ENCODE measurements around the gene MICALL2. TPM values are rescaled to one million over a fixed set of nuclear protein-coding genes. Genes with fewer than 3 reads are reported as not detected.
"Not testable (repeated sequence)": the region's sequence is repeated elsewhere in the genome, so short reads cannot be mapped to it uniquely, and the experiment has no call there.

The MICALL2 gene
- total RNA-seq, 1 donor from 2014 or later, result 8.1 TPM

GRCh38 chr7:1444214-1444924 lies 14.9 kb downstream of the MICALL2 start:
- H3K4me3 ChIP-seq (ENCODE audit: low read depth, low read length), result no peak overlapping the region
- TF ChIP-seq CTCF (conservative IDR thresholded peaks at IDR 0.05; ENCODE audit: low read depth, low read length), result no peak
- no peak for DNase-seq (ENCODE audit: low read depth)

- DNase-seq (ENCODE audit: low read depth); H3K4me3 ChIP-seq (ENCODE audit: low read depth, low read length): not testable (repeated sequence)
Observed at GRCh38 chr7:1443587-1444200, 15.6 kb downstream of the MICALL2 start.

- no peak for DNase-seq (ENCODE audit: low read depth)
- no peak for TF ChIP-seq CTCF (conservative IDR thresholded peaks at IDR 0.05; ENCODE audit: low read depth, low read length)
- no peak overlapping the region for H3K4me3 ChIP-seq (ENCODE audit: low read depth, low read length)
Observed at GRCh38 chr7:1442355-1443124, 16.7 kb downstream of the MICALL2 start.

GRCh38 chr7:1441615-1442354 lies 17.5 kb downstream of the MICALL2 start:
- no peak for TF ChIP-seq CTCF (conservative IDR thresholded peaks at IDR 0.05; ENCODE audit: low read depth, low read length)
- no peak for DNase-seq (ENCODE audit: low read depth)
- no peak overlapping the region for H3K4me3 ChIP-seq (ENCODE audit: low read depth, low read length)

GRCh38 chr7:1440620-1441019 lies 18.6 kb downstream of the MICALL2 start:
- no peak overlapping the region for H3K4me3 ChIP-seq (ENCODE audit: low read depth, low read length)
- no peak for TF ChIP-seq CTCF (conservative IDR thresholded peaks at IDR 0.05; ENCODE audit: low read depth, low read length)
- no peak for DNase-seq (ENCODE audit: low read depth)

GRCh38 chr7:1439373-1440363 lies 19.6 kb downstream of the MICALL2 start:
- DNase-seq (ENCODE audit: low read depth), result no peak
- no peak for TF ChIP-seq CTCF (conservative IDR thresholded peaks at IDR 0.05; ENCODE audit: low read depth, low read length)
- H3K4me3 ChIP-seq (ENCODE audit: low read depth, low read length), result no peak overlapping the region
